HepG2 (cell line): ENCODE results near the gene PATZ1. TPM values are rescaled to one million over a fixed set of nuclear protein-coding genes. Genes with fewer than 3 reads are reported as not detected.

Source experiments
- BCLAF1 ChIP-seq: fragments of 450-650 bp; IDR thresholded peaks from 2 replicates; pipeline ENCODE4 v1.6.1; 2017; ENCODE audit warnings: mild to moderate bottlenecking
- FOXM1 ChIP-seq: sonication (generic); formaldehyde crosslinking; IDR thresholded peaks from 2 replicates; pipeline ENCODE4 v1.5.0; 2020; ENCODE audit warnings: missing genetic modification reagents
- GTF2F1 ChIP-seq: fragments of 150-350 bp; IDR thresholded peaks from 2 replicates; pipeline ENCODE4 v1.6.1; 2014; ENCODE audit warnings: low read length
- MIER3 ChIP-seq: IDR thresholded peaks from 2 replicates; pipeline ENCODE4 v1.6.1; 2016; ENCODE audit warnings: missing compliant biosample characterization, borderline replicate concordance
- NONO ChIP-seq, 2 experiments: fragments of 450-650 bp in 1 of 2; sonication (generic) in 1 of 2; formaldehyde crosslinking in 1 of 2; IDR thresholded peaks in 1 of 2; conservative IDR thresholded peaks in 1 of 2; 2 replicates each; pipeline versions ENCODE4 v1.6.1 to v1.8.0; 2017 to 2022; ENCODE audit warnings: mild to moderate bottlenecking in 1 of 2, missing genetic modification reagents in 1 of 2, moderate library complexity in 1 of 2
- ZMYM2 ChIP-seq: sonication (generic); formaldehyde crosslinking; IDR thresholded peaks from 2 replicates; pipeline ENCODE4 v1.8.0; 2022; ENCODE audit warnings: mild to moderate bottlenecking, missing genetic modification reagents
- ZNF10 ChIP-seq: sonication (generic); formaldehyde crosslinking; IDR thresholded peaks from 2 replicates; pipeline ENCODE4 v1.4.0; 2020; ENCODE audit warnings: mild to moderate bottlenecking, low read depth, missing genetic modification reagents, borderline replicate concordance
- ZNF570 ChIP-seq: sonication (generic); formaldehyde crosslinking; IDR thresholded peaks from 2 replicates; pipeline ENCODE4 v1.4.0; 2020; ENCODE audit warnings: mild to moderate bottlenecking, missing genetic modification reagents, borderline replicate concordance
- ZNF646 ChIP-seq: sonication (generic); formaldehyde crosslinking; IDR thresholded peaks from 2 replicates; pipeline ENCODE4 v1.9.0; 2021; ENCODE audit warnings: mild to moderate bottlenecking, missing genetic modification reagents
- ZNF816 ChIP-seq: sonication (generic); formaldehyde crosslinking; IDR thresholded peaks from 2 replicates; pipeline ENCODE4 v1.8.0; 2022; ENCODE audit warnings: missing genetic modification reagents, mild to moderate bottlenecking, borderline replicate concordance
- polyA plus RNA-seq, 8 experiments: library from polyadenylated mRNA; depleted of rRNA in 3 of 8; stranded (reverse) in 7 of 8; unstranded in 1 of 8; fragments of >200 nt; fragmentation: Illumina TruSeq in 4 of 8; extraction: Trizol in 4 of 8; gene quantifications; 2 replicates each; pipeline versions ENCODE4 v1.2.1 to v1.2.3, GENCODE V29; 2011 to 2016; ENCODE audit warnings: low read depth in 4 of 8, missing spikeins in 1 of 8, mixed read lengths in 1 of 8; ENCODE audit not compliant: insufficient read depth in 1 of 8
- total RNA-seq, 5 experiments: library from RNA; depleted of rRNA; stranded (reverse); fragments of >200 nt; fragmentation: Illumina TruSeq; extraction: Trizol; gene quantifications; 2 replicates each; pipeline ENCODE4 v1.2.3, GENCODE V29; 2016; ENCODE audit warnings: low read depth in 1 of 5
- TF ChIP-seq, protein P1 (sequence below): sonication (generic); formaldehyde crosslinking; conservative IDR thresholded peaks from 2 replicates; pipeline ENCODE4 v1.4.0; 2020; ENCODE audit warnings: mild to moderate bottlenecking, missing genetic modification reagents, moderate library complexity

The PATZ1 gene
- total and polyA plus RNA-seq, 2 of the 13 experiments (the other 11 are each of a cell fraction or from before 2014, with no cell fraction given): 24.9 to 30.5 TPM

- TF ChIP-seq FOXM1: no peak
- TF ChIP-seq ZNF570 (CRISPR knock-in tag): no peak
- TF ChIP-seq ZMYM2 (CRISPR knock-in tag): no peak
- TF ChIP-seq, protein P1, sequence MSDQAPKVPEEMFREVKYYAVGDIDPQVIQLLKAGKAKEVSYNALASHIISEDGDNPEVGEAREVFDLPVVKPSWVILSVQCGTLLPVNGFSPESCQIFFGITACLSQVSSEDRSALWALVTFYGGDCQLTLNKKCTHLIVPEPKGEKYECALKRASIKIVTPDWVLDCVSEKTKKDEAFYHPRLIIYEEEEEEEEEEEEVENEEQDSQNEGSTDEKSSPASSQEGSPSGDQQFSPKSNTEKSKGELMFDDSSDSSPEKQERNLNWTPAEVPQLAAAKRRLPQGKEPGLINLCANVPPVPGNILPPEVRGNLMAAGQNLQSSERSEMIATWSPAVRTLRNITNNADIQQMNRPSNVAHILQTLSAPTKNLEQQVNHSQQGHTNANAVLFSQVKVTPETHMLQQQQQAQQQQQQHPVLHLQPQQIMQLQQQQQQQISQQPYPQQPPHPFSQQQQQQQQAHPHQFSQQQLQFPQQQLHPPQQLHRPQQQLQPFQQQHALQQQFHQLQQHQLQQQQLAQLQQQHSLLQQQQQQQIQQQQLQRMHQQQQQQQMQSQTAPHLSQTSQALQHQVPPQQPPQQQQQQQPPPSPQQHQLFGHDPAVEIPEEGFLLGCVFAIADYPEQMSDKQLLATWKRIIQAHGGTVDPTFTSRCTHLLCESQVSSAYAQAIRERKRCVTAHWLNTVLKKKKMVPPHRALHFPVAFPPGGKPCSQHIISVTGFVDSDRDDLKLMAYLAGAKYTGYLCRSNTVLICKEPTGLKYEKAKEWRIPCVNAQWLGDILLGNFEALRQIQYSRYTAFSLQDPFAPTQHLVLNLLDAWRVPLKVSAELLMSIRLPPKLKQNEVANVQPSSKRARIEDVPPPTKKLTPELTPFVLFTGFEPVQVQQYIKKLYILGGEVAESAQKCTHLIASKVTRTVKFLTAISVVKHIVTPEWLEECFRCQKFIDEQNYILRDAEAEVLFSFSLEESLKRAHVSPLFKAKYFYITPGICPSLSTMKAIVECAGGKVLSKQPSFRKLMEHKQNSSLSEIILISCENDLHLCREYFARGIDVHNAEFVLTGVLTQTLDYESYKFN (CRISPR knock-in tag): peak; percentile 54
- TF ChIP-seq ZNF10 (CRISPR knock-in tag): no peak
- no peak for TF ChIP-seq MIER3 (CRISPR knock-in tag)
- no peak for TF ChIP-seq NONO (IDR thresholded peaks at IDR 0.05)
- TF ChIP-seq NONO (CRISPR knock-in tag; conservative IDR thresholded peaks at IDR 0.05): peak; percentile 62; the same call in 1 of the 2 replicates
- TF ChIP-seq GTF2F1: no peak
- TF ChIP-seq ZNF816 (CRISPR knock-in tag): 0 out of 2 replicates have a peak, but pooled peaks have one; percentile 83
- TF ChIP-seq ZNF646 (CRISPR knock-in tag): 0 out of 2 replicates have a peak, but pooled peaks have one; percentile 55
- no peak for TF ChIP-seq BCLAF1
Measured at GRCh38 chr22:31290494-31291471, 55.4 kb downstream of the PATZ1 start (continued).
